HG02884 (cell line): ENCODE measurements around the gene HSD3B1.

Experiments used
- ATAC-seq: cut with Tn5 transposase; IDR thresholded peaks from one replicate; pipeline ENCODE4 v1.9.1; 2021; ENCODE audit warnings: mild to moderate bottlenecking, moderate library complexity; ENCODE audit not compliant: unreplicated experiment

The HSD3B1 gene

DNA sequence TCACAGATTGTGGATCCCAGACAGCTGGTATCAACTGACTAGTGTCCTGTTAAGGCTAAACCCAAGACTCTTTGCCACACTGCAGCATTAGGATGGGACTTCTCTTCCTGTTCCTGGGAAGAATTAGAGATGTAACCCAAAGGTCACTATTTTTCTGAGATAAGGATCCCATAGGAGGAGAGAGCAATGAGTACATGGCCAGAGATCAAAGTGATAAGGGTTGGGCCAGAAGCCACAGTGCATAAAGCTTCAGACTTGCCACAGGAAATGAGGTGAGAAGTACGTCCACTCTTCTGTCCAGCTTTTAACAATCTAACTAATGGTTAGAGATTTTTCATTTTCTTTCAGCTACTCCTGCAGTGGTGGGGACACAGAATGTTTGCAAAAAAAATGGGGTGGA, at the start of gene HSD3B1:
HSD3B1 (plus strand) TSS at position 270 of the 400 bp plus-strand sequence. CDS start 267 bp downstream, outside the sequence.
- ATAC-seq = no peak

DNA sequence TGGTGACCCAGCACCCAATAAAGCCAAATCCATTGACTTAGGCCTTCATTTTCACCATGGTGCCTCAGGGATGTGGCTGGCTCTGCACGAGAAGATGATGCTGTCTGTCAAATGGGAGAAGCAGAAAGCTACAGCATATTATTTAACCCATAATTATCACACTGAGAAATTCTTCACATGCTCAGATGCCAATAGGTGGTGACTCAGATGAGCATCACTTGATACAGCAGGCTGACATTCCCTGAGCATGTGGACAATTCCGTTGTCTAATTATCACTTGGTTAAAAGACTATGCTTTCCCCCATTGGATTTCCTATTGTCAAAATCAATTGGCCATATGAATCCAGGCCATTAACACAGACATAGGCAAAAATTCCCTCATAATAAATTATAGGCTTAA, 44.0 kb upstream of the HSD3B1 start:
- ATAC-seq = no peak

DNA sequence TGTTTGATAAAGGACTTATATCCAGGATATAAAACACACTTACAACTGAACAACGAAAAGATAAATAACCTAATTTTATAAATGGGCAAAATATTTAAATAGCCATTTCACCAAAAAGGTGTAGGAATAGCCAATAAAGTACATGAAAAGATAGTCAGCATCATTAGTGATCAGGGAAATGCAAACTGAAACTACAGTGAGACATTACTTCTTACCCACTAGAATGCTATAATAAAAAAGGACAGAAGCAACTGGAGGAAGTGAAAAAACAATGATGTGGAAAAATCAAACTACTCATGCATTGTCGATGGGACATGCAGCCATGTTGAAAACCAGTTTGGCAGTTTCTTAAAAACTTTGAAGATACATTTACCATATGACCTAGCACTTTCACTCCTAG, 43.4 kb upstream of the HSD3B1 start:
- no peak for ATAC-seq

GRCh38 chr1:119466445-119466844, 40.6 kb upstream of the HSD3B1 start:
- no peak for ATAC-seq

GRCh38 chr1:119467219-119467618, 39.8 kb upstream of the HSD3B1 start:
- ATAC-seq = no peak

DNA sequence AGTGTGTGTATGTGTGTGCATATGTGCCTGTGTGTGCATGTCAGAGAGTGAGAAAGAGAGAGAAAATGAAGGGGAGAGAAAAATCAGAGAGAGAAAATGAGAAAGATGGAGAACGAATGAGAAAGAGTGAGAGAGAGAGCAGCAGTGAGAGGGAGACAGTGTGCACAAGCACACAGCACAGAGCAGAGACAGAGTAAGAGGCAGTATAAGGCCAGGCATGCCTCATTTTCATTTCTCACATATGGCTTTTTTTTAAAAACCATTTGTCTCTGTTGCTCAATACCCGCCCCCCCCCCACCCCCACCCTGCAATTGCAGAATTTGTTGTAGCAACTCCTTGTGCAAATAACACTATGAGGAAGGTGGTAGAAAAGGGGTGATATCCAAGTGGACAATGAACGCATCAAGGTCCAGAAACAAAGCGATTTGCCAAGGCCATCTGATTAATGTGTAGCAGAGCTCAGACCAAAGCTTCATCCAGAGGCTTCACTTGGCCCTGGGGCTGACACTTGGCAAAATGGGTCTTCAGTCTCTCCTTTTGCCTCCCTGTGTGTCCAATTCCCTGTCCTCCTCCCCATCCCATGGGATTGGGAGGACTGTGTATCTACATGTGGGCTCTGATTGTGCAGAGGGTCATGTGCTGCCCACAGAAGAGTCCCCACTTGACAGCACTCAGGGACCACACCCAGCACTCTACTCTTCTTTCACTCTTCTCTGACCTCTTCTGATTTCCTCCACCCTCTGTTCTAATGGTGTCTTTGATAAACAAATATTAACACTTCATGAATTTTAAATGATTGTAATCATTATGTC, 38.9 kb upstream of the HSD3B1 start:
- ATAC-seq = no peak

DNA sequence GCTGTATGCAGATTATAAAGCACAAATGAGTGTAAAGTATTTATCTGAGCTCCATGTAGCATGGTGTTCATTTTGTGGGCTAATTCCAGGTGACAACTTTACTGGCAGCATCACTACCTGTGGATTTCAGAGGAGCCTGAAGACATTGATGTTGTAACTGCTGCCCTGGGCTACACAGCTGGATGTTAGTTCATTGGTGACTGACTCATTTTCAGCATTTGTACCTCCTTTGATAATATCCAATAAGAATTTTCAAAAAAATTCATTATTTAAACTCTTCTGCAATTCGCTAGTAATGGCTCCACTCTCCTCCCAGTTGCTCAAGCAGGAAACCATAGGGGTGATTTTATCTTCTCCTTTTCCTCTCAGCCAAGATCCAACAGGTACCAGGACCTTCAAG, 37.3 kb upstream of the HSD3B1 start:
- no peak for ATAC-seq

GRCh38 chr1:119470377-119470776, 36.6 kb upstream of the HSD3B1 start:
- ATAC-seq = no peak

DNA sequence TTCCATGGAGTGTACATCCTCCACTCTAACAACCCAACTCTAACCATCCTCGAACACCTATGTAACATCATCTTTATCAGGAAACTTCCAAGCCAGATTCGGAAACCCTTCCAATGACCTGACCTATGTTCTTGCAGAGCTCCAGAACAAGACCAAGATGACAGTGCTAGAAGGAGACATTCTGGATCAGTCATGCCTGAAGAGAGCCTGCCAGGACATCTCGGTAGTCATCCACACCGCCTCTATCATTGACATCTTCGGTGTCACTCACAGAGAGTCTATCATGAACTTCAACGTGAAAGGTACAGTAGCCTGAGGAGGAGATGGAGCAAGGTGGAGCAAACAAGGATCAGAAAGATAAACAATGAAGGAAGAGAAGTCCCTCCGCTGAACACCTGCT, 36.1 kb upstream of the HSD3B1 start:
- ATAC-seq = no peak

- no peak for ATAC-seq
These were observed 35.4 kb upstream of the HSD3B1 start for GRCh38 chr1:119471566-119471965.

DNA sequence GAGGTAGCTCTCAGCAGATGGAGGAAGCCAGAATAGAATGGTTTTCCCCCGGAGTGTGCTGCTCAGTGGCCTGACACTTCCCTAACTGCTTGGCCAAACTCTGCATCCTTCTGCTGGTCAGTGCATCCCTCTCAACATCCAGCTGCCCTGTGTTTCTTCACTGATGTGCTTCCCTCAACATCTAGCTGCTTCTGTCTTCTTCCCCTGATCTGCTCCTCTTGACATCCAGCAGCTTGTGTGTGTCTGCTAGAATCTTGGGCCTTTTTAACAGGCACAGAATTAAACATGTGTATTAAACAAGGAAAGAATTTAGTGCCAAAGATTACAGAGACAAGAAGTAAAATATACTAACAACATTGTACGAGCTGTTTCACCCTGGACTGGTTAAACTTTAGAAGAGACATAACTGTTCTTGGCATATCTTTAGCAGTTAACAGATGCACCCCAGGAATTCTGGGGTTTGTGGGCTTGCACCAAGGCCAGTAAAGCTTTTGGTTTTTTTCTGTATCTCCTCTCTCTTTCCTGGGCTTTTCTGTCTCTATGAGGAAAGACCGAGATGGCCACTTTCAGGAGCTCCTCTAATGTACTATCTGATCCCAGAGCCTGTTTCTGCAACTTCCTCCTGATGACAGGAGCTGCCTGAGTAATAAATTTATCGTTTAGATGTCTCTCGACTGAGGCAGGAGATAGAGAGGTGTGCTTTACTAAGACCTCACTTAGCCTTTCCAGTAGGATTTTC, 34.8 kb upstream of the HSD3B1 start:
- no peak for ATAC-seq

DNA sequence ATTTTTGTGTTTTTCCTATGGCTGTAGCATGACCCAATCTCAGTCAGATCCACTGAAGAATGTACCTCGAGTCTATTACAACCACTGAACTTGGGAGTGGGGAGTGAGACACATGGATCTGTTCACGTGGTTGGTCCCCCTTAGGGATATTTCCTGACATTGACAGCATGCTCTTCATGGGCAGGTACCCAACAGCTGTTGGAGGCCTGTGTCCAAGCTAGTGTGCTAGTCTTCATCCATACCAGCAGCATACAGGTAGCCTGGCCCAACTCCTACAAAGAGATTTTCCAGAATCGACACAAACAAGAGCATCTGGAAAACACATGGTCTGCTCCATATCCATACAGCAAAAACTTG, 34.2 kb upstream of the HSD3B1 start:
- no peak for ATAC-seq

GRCh38 chr1:119475866-119476439, 31.1 kb upstream of the HSD3B1 start:
- ATAC-seq = peak; percentile 92

- ATAC-seq = no peak
These were observed 29.3 kb upstream of the HSD3B1 start for GRCh38 chr1:119477710-119478109.

GRCh38 chr1:119480175-119480574, 26.8 kb upstream of the HSD3B1 start:
- ATAC-seq = no peak

DNA sequence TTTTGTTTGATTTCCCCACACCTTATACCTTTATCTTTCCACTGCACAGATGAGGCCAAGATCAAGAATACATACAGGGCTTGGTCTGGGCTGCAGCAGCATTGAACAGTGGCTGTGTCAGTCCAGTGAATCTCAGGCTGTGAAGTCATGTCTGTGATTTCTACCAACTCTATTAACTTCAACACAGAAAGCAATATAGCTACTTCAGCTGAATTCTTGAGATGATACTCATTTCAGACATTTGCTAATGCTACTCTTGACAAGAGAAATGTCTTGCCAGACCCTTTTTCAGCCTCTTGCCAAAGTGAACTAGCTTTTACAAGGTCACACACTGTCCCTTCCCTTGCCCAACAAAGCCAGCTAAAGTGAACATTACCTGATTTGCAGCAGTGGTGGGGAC, 25.1 kb upstream of the HSD3B1 start:
- no peak for ATAC-seq

DNA sequence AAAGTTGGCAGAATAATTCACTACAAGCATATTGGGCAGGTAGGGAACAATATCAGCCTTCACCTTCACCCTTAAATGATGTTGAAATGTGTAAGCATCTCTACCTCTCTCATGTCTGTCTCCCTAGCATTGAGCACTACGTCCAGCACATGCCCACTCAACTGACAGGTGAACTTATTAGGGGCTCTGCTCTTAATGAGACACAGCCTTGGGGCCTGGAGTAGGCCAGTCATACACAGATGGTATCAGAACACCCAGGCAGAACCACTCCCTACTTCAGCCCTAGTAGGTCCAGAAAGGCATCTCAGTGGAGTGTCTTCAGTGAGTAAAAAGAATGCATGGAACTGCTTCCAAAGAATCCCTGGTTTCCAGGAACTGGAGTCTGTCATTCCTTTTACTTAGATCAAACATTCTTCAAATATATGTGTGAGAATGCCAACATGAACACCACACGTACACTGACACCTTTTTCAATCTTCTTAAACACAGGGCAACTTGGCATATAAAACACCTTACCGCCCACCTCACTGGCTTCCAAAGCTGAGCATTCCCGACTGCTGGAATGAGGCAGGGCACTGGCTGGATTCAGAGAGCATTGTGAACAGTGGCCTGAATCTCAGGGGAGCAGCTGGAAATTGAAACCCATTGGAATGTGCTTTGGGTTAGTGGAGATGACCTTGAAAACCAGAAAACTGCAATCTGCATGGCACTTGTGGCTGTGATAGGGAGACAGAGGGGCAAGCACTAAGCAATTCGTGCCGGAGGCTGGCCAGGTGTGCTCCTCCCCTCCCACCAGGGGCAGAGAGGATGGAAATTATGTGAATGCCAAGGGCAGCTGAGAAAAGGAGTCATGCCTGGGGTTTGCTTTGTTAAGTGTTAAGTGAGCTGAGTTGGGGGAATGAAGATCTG, 24.2 kb upstream of the HSD3B1 start:
- ATAC-seq = no peak

DNA sequence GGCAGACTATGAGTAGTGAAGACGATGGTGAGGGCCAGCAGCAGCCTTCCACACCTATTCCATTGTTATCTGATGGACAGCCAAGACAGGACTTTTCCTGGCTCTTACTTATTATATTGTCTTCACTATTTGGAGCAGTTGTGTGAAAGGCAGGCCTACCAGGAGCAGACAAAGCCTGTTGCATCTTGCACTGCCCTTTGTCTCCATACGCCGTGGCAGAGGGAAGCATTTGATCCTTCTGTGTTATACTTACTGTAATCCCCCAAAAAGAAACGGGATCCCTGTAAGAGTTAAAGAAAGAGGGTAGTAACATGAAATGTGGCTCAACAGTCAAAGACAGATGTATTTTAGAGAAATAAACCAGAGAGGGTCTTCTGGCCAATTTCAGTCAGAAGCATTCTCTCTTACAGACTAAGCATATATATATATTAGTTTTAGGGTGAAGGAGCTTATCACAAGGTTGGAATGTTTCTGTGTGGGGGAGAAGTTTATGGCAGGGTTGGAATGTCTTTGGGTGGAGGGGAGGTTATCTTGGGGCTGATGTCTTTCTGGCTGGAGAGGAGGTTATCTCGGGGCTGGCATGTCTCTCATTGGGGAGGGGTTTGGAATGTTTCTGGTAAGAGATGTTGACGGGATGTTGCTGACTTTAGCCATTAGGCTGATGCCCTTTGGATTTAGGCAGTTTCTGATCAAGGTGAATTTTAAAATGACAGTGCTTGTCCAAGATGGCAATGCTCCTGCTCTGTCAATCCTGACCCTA, 23.4 kb upstream of the HSD3B1 start:
- ATAC-seq = no peak

DNA sequence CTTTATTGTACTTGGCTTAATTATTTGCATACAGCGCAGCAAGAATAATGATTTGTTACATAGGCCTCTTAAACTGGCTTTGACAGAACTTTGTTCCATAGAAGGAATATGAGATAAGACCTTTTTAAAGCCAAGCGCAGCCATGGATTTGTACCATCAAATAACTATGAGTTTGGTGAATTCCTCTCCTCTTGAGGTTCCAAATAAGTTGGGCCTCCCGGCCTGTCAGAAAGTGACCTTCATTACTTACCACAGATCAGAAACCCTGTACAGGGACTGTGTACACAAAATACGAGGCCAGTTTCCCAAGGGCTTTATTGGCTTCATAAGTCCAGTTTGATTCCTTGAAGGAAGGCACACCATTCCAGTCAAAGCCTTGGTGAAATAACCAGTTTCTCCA, 21.8 kb upstream of the HSD3B1 start:
- no peak for ATAC-seq

DNA sequence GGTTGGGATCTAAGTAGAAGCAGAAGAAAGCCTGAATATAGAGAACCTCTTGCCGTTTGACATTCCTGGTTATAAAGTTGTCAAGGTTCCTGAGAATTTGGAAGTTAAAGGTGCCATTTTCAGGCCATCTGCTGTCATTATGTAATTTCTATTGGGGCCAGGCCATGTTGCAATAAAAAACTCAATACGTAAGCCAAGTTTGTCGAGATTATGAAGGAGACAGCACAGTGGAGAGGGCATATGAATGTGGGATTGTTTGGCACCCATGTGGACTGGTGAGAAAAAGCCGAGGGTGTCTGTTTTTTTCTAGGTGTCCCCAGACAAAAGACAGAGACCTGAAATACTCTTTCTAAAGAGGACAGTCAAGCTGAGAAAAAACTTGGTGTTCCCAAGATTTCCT, 18.8 kb upstream of the HSD3B1 start:
- ATAC-seq = no peak
